RWPE2 (cell line): Measurements from ENCODE around the gene GINS1.

Experiments
- ATAC-seq: fragments of 200-7000 bp; cut with Tn5 transposase; 3 replicates; pipeline ENCODE4 v1.9.1; 2021; ENCODE audit warnings: low read depth
- DNase-seq: peaks from one replicate; pipeline ENCODE4 v3.0.0-alpha.2; 2020; ENCODE audit warnings: low spot score
- H3K27ac ChIP-seq: fragments of 450-650 bp; 2 replicates; pipeline ENCODE4 v1.5.1; 2017; ENCODE audit warnings: mild to moderate bottlenecking; ENCODE audit not compliant: poor library complexity, severe bottlenecking
- H3K27me3 ChIP-seq: fragments of 250-450 bp; sonication (Bioruptor Pico); 2 replicates; pipeline ENCODE4 v1.5.1; 2021; ENCODE audit warnings: mild to moderate bottlenecking, moderate library complexity; ENCODE audit not compliant: insufficient read depth, poor library complexity, severe bottlenecking
- H3K36me3 ChIP-seq: fragments of 250-450 bp; sonication (Bioruptor Pico); 2 replicates; pipeline ENCODE4 v1.5.1; 2020; ENCODE audit warnings: low read depth, mild to moderate bottlenecking, moderate library complexity
- H3K4me1 ChIP-seq: fragments of 250-450 bp; sonication (Bioruptor Pico); 2 replicates; pipeline ENCODE4 v1.5.1; 2021; ENCODE audit warnings: mild to moderate bottlenecking, moderate library complexity; ENCODE audit not compliant: insufficient read depth, poor library complexity, severe bottlenecking
- H3K4me3 ChIP-seq: fragments of 250-450 bp; sonication (Bioruptor Pico); 2 replicates; pipeline ENCODE4 v1.5.1; 2021; ENCODE audit warnings: mild to moderate bottlenecking, moderate library complexity; ENCODE audit not compliant: severe bottlenecking
- H3K9me3 ChIP-seq: fragments of 250-450 bp; sonication (Bioruptor Pico); 2 replicates; pipeline ENCODE4 v1.5.1; 2021; ENCODE audit warnings: mild to moderate bottlenecking, moderate library complexity; ENCODE audit not compliant: severe bottlenecking
- CTCF ChIP-seq: fragments of 450-650 bp; IDR thresholded peaks from one replicate; pipeline ENCODE4 v1.5.1; 2017; ENCODE audit warnings: mild to moderate bottlenecking, moderate library complexity; ENCODE audit not compliant: poor library complexity, severe bottlenecking

Gene GINS1

DNA sequence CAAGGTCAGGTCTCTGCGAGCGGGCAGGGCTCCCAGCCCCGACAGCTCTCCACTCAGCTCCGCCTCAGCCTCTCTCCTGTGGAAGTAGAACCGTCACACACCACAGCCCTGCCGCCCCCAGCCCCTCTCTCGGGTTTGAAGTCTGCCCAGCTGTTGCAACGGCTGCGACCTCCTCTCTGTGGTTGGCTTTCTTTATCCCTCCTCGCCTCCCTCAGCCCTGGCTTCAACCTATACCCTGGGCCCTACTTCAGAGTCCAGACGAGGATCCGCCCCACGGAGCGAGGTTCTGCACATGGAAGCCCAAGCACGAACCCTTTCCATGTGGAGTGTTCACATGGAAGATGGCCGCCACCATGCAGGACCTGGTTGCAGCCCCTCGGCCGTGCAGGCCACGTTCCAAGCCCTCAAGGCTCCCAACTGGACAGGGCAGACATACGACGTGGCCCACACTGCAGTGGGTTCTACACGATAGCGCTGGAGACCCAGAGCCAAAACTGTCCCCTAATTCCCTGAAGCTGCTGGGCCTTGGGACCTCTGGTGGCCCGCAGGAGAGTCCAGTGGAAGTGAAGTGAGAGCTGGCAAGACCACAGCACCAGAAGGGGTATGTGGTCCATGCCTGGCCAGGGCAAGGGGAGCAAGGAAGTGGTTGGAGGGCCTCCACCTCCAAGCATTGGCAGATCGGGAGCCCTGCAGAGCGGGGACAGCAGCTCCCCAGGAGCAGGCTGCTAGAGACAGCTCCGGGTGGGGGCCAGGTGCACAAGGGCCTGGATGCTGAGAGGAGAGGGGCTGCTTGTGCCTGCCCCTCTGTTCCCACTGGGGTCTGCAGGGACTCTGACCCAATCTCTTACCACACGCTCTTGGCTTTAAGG is 69.8 kb downstream of the GINS1 start:
- no peaks in the 10 kb centered on the region for H3K9me3 ChIP-seq
- ATAC-seq, result no peak
- no peaks in the 10 kb centered on the region for H3K4me1 ChIP-seq
- no peaks in the 10 kb centered on the region for H3K36me3 ChIP-seq
- H3K4me3 ChIP-seq, result no peak overlapping the region
- no peak overlapping the region for H3K27ac ChIP-seq
- H3K27me3 ChIP-seq, result no peaks in the 10 kb centered on the region
- no peak for TF ChIP-seq CTCF
- DNase-seq, result no peak

DNA sequence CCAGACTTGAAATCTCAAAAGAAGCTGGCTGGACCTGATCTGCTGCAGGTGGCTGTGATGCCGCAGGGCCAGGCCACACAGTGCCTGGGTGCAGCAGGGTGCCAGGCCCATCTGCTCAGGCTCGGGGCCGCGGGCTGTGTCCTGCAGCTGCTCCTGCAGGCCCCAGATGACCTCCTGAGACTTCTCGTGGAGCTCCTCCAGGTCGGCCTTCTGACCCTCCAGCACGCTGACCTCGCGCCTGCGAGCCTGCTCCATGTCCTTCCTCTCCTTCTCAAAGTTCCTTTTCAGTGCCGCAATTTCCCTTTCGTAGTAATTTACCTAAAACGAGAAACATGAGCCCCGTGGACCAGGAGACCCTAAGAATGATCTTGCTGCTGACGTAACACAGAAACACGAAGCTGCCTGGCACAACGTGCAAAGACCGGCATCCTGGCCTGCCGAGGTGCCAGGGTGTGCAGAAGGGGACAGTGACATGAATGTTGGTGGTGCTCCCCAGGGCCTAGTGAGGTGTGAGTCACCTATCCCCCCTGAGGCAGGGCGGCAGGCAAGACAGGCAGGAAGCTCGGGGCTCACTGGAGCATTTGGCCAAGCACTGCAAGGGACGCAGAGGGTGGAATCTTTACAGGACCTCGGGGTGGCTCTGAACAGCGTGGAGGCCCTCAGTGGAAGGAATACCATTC is 71.6 kb downstream of the GINS1 start:
- TF ChIP-seq CTCF, result no peak
- no peaks in the 10 kb centered on the region for H3K36me3 ChIP-seq
- no peak overlapping the region for H3K27ac ChIP-seq
- peaks cover 3% of the 10 kb centered on the region for H3K4me1 ChIP-seq
- no peaks in the 10 kb centered on the region for H3K9me3 ChIP-seq
- no peaks in the 10 kb centered on the region for H3K27me3 ChIP-seq
- ATAC-seq (peak; percentile 15; the same call in 1 of the 3 replicates), DNase-seq (no peak)
- H3K4me3 ChIP-seq, result no peak overlapping the region

DNA sequence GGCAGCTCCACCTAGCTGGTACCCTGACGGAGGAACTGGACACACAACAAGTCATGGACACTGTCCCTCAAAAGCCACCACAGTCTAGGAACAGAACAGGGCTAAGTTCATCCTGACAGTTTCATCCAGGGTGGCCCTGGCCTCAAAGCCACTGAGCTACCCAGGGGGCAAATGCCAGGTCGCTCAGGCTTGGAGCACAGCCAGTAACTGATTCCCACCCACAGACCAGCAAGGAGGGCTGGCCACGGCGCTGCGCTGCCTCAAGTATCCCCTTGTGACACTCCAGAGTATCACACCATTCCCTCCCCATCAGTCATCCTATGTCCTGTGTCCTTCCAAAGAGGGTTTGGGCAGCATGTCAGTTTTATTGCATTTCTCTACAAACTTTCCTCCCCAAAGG is 72.2 kb downstream of the GINS1 start:
- ATAC-seq (no peak), DNase-seq (no peak)
- H3K9me3 ChIP-seq, result no peaks in the 10 kb centered on the region
- H3K4me3 ChIP-seq, result no peak overlapping the region
- H3K27ac ChIP-seq, result no peak overlapping the region
- H3K36me3 ChIP-seq, result no peaks in the 10 kb centered on the region
- TF ChIP-seq CTCF, result no peak
- peaks cover 9% of the 10 kb centered on the region for H3K4me1 ChIP-seq
- no peaks in the 10 kb centered on the region for H3K27me3 ChIP-seq

DNA sequence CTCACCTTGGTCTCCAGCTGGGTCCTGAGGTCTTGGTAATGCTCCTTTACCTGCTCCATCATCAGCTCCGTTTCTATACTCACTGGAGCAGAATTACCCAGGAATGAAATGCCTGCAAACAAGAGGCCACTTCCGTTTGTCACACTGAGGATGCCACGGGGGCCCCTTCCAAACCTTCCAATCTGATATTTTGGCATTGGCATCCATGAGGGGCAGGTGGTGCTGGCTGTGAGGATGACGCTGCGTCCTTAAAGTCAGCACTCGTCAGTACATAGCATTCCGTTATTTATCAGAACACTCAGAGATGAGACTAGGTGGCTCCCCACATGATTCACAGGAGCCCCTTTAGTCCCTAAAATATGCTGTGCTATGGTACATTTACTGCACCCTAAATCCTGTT is 72.7 kb downstream of the GINS1 start:
- H3K36me3 ChIP-seq, result no peaks in the 10 kb centered on the region
- no peaks in the 10 kb centered on the region for H3K9me3 ChIP-seq
- H3K4me1 ChIP-seq, result peaks cover 15% of the 10 kb centered on the region
- ATAC-seq, result no peak
- no peak for DNase-seq
- TF ChIP-seq CTCF, result no peak
- H3K27ac ChIP-seq, result no peak overlapping the region
- no peak overlapping the region for H3K4me3 ChIP-seq
- H3K27me3 ChIP-seq, result no peaks in the 10 kb centered on the region

- Histone ChIP-seq H3K9me3 (no peaks in the 10 kb centered on the region), H3K4me3 (no peak overlapping the region), H3K4me1 (peaks cover 21% of the 10 kb centered on the region), H3K27me3 (no peaks in the 10 kb centered on the region), H3K27ac (no peak overlapping the region), H3K36me3 (no peaks in the 10 kb centered on the region)
- ATAC-seq, result no peak
- TF ChIP-seq CTCF, result no peak
- DNase-seq, result no peak
These were observed 73.3 kb downstream of the GINS1 start for GRCh38 chr20:25480797-25481196.
